Activated naive CD4-positive, alpha-beta T cell treated with Interleukin-2 at 50 U/mL for 16 hours (primary cell): ENCODE data around the gene ASMT.
"Not testable (repeated sequence)": the region's sequence is repeated elsewhere in the genome, so short reads cannot be mapped to it uniquely, and the experiment has no call there.

Experiments
- DNase-seq: peaks from one replicate; pipeline ENCODE4 v3.0.0-alpha.2; 2020

Gene ASMT

GRCh38 chrX:1614927-1615326, at the start of gene ASMT:
TSS of gene ASMT (plus strand) at chrX:1615059. CDS start at chrX:1615200, 141 bp downstream.
- no peak for DNase-seq

GRCh38 chrX:1574181-1574580, 40.7 kb upstream of the ASMT start:
- DNase-seq: not testable (repeated sequence)

- no peak for DNase-seq
These were observed 38.5 kb upstream of the ASMT start for GRCh38 chrX:1576201-1576992.

GRCh38 chrX:1577845-1578244, 37.0 kb upstream of the ASMT start:
- DNase-seq: no peak

- no peak for DNase-seq
These were observed 36.2 kb upstream of the ASMT start for GRCh38 chrX:1578511-1579173.

GRCh38 chrX:1581132-1581531, 33.7 kb upstream of the ASMT start:
- DNase-seq: peak; percentile 78

GRCh38 chrX:1582686-1583437, 32.0 kb upstream of the ASMT start:
- peak; percentile 83 for DNase-seq

GRCh38 chrX:1584237-1585011, 30.4 kb upstream of the ASMT start:
- no peak for DNase-seq

- no peak for DNase-seq
These were observed 27.7 kb upstream of the ASMT start for GRCh38 chrX:1587161-1587560.

- DNase-seq: no peak
These were observed 25.3 kb upstream of the ASMT start for GRCh38 chrX:1589356-1590130.

GRCh38 chrX:1591102-1591862, 23.6 kb upstream of the ASMT start, which contains the start of gene AKAP17A:
TSS of gene AKAP17A (plus strand) at chrX:1591604. CDS start at chrX:1593463, 1,859 bp downstream.
- DNase-seq: peak; percentile 99

GRCh38 chrX:1591863-1592469, 22.9 kb upstream of the ASMT start:
- DNase-seq: peak; percentile 25

GRCh38 chrX:1592470-1593142, 22.3 kb upstream of the ASMT start:
- peak; percentile 24 for DNase-seq

GRCh38 chrX:1593286-1594271, 21.3 kb upstream of the ASMT start:
- no peak for DNase-seq

- DNase-seq: no peak
These were observed 19.2 kb upstream of the ASMT start for GRCh38 chrX:1595711-1596060.

GRCh38 chrX:1596676-1597344, 18.0 kb upstream of the ASMT start:
- DNase-seq: no peak

- no peak for DNase-seq
These were observed 17.4 kb upstream of the ASMT start for GRCh38 chrX:1597345-1598020.
